SIG-M5 (cell line): ENCODE data around the gene FCRL5.
A peak's percentile ranks its signal among the peaks of the same experiment; 100 is the strongest.
"Not testable (repeated sequence)": the region's sequence is repeated elsewhere in the genome, so short reads cannot be mapped to it uniquely, and the experiment has no call there.

Source experiments
- DNase-seq: peaks from one replicate; lab custom pipeline; 2025; lab: John Stamatoyannopoulos, UW

The FCRL5 gene

GRCh38 chr1:157551694-157552693 lies at the start of gene FCRL5:
Gene FCRL5 (minus strand): TSS chr1:157552515. CDS start chr1:157552362, 153 bp downstream.
- DNase-seq, result no peak

- DNase-seq, result no peak
Observed at GRCh38 chr1:157600236-157600635, 47.9 kb upstream of the FCRL5 start.

GRCh38 chr1:157597959-157598667 lies 45.8 kb upstream of the FCRL5 start, which contains the start of gene FCRL4:
Gene FCRL4 (minus strand): TSS chr1:157598085. CDS start chr1:157597944, 141 bp downstream.
- no peak for DNase-seq

GRCh38 chr1:157596384-157596783 lies 44.1 kb upstream of the FCRL5 start:
- DNase-seq, result no peak

GRCh38 chr1:157595356-157595755 lies 43.0 kb upstream of the FCRL5 start:
- DNase-seq, result peak; percentile 63

- DNase-seq, result no peak
Observed at GRCh38 chr1:157585984-157586383, 33.7 kb upstream of the FCRL5 start.

GRCh38 chr1:157584503-157584902 lies 32.2 kb upstream of the FCRL5 start:
- no peak for DNase-seq

- no peak for DNase-seq
Observed at GRCh38 chr1:157580828-157581210, 28.5 kb upstream of the FCRL5 start.

GRCh38 chr1:157580179-157580827 lies 28.0 kb upstream of the FCRL5 start:
- DNase-seq, result no peak

- DNase-seq, result no peak
Observed at GRCh38 chr1:157577420-157577819, 25.1 kb upstream of the FCRL5 start.

- no peak for DNase-seq
Observed at GRCh38 chr1:157575744-157576143, 23.4 kb upstream of the FCRL5 start.

GRCh38 chr1:157574836-157575235 lies 22.5 kb upstream of the FCRL5 start:
- DNase-seq, result no peak

- no peak for DNase-seq
Observed at GRCh38 chr1:157566484-157567300, 14.4 kb upstream of the FCRL5 start.

- no peak for DNase-seq
Observed at GRCh38 chr1:157562515-157562914, 10.2 kb upstream of the FCRL5 start.

- DNase-seq, result no peak
Observed at GRCh38 chr1:157558119-157558518, 5.8 kb upstream of the FCRL5 start.

- not testable (repeated sequence) for DNase-seq
Observed at GRCh38 chr1:157548081-157548480, 4.2 kb downstream of the FCRL5 start.

- DNase-seq, result no peak
Observed at GRCh38 chr1:157542676-157543075, 9.6 kb downstream of the FCRL5 start.

GRCh38 chr1:157540852-157541251 lies 11.5 kb downstream of the FCRL5 start:
- DNase-seq, result no peak

- no peak for DNase-seq
Observed at GRCh38 chr1:157540160-157540748, 12.1 kb downstream of the FCRL5 start.

GRCh38 chr1:157539568-157539967 lies 12.7 kb downstream of the FCRL5 start:
- DNase-seq, result no peak

- no peak for DNase-seq
Observed at GRCh38 chr1:157532569-157532968, 19.7 kb downstream of the FCRL5 start.
